Activated CD8-positive, alpha-beta memory T cell treated with anti-CD3 and anti-CD28 coated beads, Interleukin-2, amount 10 ng/mL, durations not matched to agents 7 days and 5 days (primary cell): ENCODE data around the gene PDE9A. TPM values are rescaled to one million over a fixed set of nuclear protein-coding genes. Genes with fewer than 3 reads are reported as not detected.

Experiments used
- ATAC-seq: fragments of 150-1000 bp; cut with Tn5 transposase; one replicate; pipeline ENCODE4 v1.10.0; 2021; ENCODE audit warnings: moderate library complexity
- CTCF ChIA-PET: fragments of 350-600 bp; sonication (Branson Sonifier 250); formaldehyde crosslinking; loops from one replicate; lab custom pipeline; 2021; ENCODE audit warnings: antibody characterized with exemption; lab: Charles Lee
- DNase-seq: peaks from one replicate; pipeline ENCODE4 v3.0.0-alpha.2; 2020
- H3K27ac Mint-ChIP-seq: one replicate; pipeline ENCODE4 v1.8.0; 2021; ENCODE audit warnings: mild to moderate bottlenecking, mixed read lengths
- H3K27me3 Mint-ChIP-seq: one replicate; pipeline ENCODE4 v1.8.0; 2021; ENCODE audit warnings: mixed read lengths
- H3K36me3 Mint-ChIP-seq: one replicate; pipeline ENCODE4 v1.8.0; 2021; ENCODE audit warnings: mild to moderate bottlenecking, mixed read lengths
- H3K4me1 Mint-ChIP-seq: one replicate; pipeline ENCODE4 v1.8.0; 2021; ENCODE audit warnings: mixed read lengths
- H3K4me3 Mint-ChIP-seq: one replicate; pipeline ENCODE4 v1.8.0; 2021; ENCODE audit warnings: mild to moderate bottlenecking, moderate library complexity, mixed read lengths
- H3K9me3 Mint-ChIP-seq: one replicate; pipeline ENCODE4 v1.8.0; 2022; ENCODE audit warnings: low read depth, mixed read lengths
- total RNA-seq, 2 experiments: library from RNA; stranded (reverse); gene quantifications; one replicate each; pipeline ENCODE4 v1.2.3, GENCODE V29; 2021

PDE9A gene
- total RNA-seq, 2 experiments from 2014 or later: 2.0 to 6.8 TPM

- no peak for ATAC-seq
- Mint-ChIP-seq H3K9me3 (no peaks in the 10 kb centered on the region), H3K4me1 (no peaks in the 10 kb centered on the region), H3K27ac (no peak overlapping the region), H3K36me3 (no peaks in the 10 kb centered on the region), H3K27me3 (peaks cover 2% of the 10 kb centered on the region), H3K4me3 (no peak overlapping the region)
- CTCF ChIA-PET: no interaction called here
- no peak for DNase-seq
Measured at GRCh38 chr21:42760361-42760950, 107.0 kb downstream of the PDE9A start.

DNA sequence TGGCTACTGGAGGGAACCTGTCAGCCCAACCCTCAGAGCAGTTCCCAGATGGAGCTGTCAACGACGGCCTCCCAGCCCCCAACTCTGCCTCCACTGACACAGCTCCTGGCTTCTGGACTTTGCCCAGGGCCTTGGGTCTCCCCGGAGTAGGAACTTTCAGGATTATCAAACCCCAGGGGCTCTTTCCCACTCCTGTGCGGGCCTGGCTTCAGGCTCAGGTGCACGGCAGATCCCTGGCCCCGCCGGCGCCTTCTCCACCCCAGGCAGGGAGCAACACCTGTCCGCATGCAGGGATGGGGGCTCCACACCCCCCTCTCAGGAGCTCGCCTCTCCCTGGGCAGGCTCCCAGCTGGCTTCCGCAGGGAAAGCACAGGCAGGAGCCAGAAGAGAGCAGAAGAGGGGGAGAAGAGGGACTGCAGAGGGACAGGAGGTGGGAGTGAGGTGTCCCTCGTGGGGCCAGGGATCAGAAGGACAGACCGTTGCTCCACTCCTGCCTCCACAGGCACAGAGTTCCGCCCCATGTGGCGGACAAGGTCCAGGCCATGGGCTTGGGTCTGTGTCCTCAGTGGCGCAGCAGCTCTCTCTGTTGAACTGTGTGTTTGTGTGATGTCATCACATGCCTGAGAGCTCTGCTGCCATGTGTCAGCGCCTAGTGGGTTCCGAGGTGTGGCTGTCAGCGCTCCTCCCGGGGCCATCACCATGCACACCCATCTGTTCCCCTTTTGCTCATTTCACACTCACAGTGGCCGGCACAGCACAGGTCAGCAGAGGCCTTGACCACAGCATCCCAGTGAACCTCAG, 107.7 kb downstream of the PDE9A start:
- CTCF ChIA-PET: no interaction called here
- H3K27me3 Mint-ChIP-seq: peaks cover 2% of the 10 kb centered on the region
- no peaks in the 10 kb centered on the region for H3K36me3 Mint-ChIP-seq
- no peak overlapping the region for H3K4me3 Mint-ChIP-seq
- ATAC-seq (no peak), DNase-seq (no peak)
- H3K9me3 Mint-ChIP-seq: no peaks in the 10 kb centered on the region
- H3K4me1 Mint-ChIP-seq: no peaks in the 10 kb centered on the region
- no peak overlapping the region for H3K27ac Mint-ChIP-seq

DNA sequence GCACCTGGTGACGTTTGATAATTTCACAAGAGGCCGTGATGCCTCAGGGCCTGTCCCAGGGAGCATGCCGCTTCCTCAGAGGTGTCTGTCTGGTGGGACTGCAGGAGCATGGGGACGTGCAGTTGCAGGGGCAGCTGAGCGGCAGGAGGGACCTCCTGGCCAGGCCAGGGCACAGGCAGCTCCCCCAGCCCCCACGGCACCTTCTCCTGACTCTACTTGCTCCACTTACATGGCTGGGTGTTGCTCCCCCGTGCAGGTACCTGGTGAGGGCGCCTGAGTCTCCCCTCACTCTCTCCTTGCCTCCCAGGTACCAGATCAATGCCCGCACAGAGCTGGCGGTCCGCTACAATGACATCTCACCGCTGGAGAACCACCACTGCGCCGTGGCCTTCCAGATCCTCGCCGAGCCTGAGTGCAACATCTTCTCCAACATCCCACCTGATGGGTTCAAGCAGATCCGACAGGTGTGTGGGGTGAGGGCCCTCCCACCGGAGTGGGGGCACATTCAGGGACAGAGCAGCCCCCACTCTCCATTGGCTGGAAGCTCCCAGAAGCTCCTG, 108.4 kb downstream of the PDE9A start:
- DNase-seq (no peak), ATAC-seq (no peak)
- Mint-ChIP-seq H3K27me3 (peaks cover 2% of the 10 kb centered on the region), H3K27ac (no peak overlapping the region), H3K4me1 (no peaks in the 10 kb centered on the region), H3K36me3 (no peaks in the 10 kb centered on the region), H3K4me3 (no peak overlapping the region), H3K9me3 (no peaks in the 10 kb centered on the region)
- CTCF ChIA-PET: no interaction called here

DNA sequence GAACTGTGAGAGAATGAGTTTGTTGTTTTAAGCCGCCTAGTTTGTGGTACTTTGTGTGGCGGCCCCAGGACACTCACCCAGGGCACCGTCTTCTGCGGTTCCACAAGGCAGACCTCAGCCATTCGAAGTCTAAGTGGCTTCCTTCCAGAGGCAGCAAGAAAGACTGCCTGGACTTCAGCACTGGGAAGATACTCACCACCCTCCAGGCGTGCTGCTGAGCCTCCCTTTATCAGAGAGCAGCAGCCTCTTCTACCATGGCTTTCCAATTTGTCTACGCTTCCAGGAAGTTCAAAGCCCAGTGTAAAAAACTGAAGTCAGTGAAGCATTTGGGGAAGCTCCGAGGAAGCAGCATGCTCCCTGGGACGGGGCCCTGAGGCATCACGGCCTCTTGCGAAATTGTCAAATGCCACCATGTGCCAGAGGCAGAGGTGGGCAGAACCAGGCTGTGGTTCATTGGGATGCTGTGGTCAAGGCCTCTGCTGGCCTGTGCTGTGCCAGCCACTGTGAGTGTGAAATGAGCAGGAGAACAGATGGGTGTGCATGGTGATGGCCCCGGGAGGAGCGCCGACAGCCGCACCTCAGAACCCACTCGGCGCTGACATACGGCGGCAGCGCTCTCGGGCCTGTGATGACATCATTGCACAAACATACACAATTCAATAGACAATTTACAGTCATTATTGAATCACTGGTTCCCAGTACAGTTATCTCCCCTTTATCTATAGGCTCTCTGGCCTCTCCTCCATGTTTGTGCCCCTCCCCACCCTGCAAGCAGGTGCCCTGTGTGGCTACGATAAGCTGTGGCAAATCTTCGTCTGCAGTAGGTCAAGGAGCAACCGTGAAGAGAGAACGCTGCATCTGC, 110.4 kb downstream of the PDE9A start:
- H3K27me3 Mint-ChIP-seq: no peaks in the 10 kb centered on the region
- ATAC-seq (no peak), DNase-seq (no peak)
- H3K27ac Mint-ChIP-seq: no peak overlapping the region
- peaks cover 5% of the 10 kb centered on the region for H3K4me1 Mint-ChIP-seq
- no peak overlapping the region for H3K4me3 Mint-ChIP-seq
- no peaks in the 10 kb centered on the region for H3K9me3 Mint-ChIP-seq
- H3K36me3 Mint-ChIP-seq: no peaks in the 10 kb centered on the region
- CTCF ChIA-PET: no interaction called here

DNA sequence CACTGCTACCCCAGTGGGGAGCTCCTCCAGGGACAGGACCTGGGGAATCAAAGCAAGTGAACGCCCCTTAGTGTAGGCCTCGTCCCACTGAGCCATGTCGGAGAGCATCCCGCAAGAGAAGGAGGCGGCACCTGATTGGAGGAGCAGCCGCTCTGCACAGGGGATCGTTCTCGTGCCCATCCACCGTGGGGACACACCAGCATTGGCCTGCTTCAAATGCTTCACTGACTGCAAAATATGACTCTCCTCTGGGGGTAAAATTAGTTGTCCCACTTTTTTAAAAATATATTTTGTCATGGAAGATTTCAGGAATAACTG, 111.0 kb downstream of the PDE9A start:
- Mint-ChIP-seq H3K4me1 (peaks cover 11% of the 10 kb centered on the region), H3K27me3 (no peaks in the 10 kb centered on the region), H3K9me3 (no peaks in the 10 kb centered on the region), H3K4me3 (no peak overlapping the region), H3K27ac (no peak overlapping the region), H3K36me3 (no peaks in the 10 kb centered on the region)
- ATAC-seq: no peak
- no peak for DNase-seq
- CTCF ChIA-PET: no interaction called here

GRCh38 chr21:42764883-42765282, 111.5 kb downstream of the PDE9A start:
- no peak for DNase-seq
- no peak overlapping the region for H3K4me3 Mint-ChIP-seq
- peaks cover 11% of the 10 kb centered on the region for H3K4me1 Mint-ChIP-seq
- H3K9me3 Mint-ChIP-seq: no peaks in the 10 kb centered on the region
- H3K36me3 Mint-ChIP-seq: no peaks in the 10 kb centered on the region
- H3K27me3 Mint-ChIP-seq: no peaks in the 10 kb centered on the region
- CTCF ChIA-PET: no interaction called here
- ATAC-seq: no peak
- no peak overlapping the region for H3K27ac Mint-ChIP-seq

DNA sequence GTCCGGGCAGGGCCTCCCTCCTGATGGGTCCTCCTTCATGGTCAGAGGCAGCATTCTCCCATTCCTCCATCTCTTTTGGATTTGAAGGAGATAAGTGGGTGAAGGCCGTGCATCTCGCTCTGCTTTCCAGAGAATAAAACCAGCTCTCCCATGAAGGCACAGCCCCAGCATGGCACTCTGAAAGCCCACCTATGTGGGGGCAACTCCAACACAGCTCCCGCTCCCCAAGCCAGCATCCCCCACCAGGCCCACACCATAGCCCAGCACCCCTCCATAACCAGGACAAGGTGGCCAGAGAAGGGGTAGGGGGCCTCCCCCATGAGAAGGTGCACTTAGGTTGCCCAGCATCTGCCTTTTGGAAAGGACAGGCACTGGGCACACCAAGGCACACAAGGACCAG, 112.2 kb downstream of the PDE9A start:
- CTCF ChIA-PET: no interaction called here
- H3K4me3 Mint-ChIP-seq: no peak overlapping the region
- no peaks in the 10 kb centered on the region for H3K27me3 Mint-ChIP-seq
- no peaks in the 10 kb centered on the region for H3K9me3 Mint-ChIP-seq
- peaks cover 11% of the 10 kb centered on the region for H3K4me1 Mint-ChIP-seq
- no peak for DNase-seq
- no peaks in the 10 kb centered on the region for H3K36me3 Mint-ChIP-seq
- no peak for ATAC-seq
- no peak overlapping the region for H3K27ac Mint-ChIP-seq

DNA sequence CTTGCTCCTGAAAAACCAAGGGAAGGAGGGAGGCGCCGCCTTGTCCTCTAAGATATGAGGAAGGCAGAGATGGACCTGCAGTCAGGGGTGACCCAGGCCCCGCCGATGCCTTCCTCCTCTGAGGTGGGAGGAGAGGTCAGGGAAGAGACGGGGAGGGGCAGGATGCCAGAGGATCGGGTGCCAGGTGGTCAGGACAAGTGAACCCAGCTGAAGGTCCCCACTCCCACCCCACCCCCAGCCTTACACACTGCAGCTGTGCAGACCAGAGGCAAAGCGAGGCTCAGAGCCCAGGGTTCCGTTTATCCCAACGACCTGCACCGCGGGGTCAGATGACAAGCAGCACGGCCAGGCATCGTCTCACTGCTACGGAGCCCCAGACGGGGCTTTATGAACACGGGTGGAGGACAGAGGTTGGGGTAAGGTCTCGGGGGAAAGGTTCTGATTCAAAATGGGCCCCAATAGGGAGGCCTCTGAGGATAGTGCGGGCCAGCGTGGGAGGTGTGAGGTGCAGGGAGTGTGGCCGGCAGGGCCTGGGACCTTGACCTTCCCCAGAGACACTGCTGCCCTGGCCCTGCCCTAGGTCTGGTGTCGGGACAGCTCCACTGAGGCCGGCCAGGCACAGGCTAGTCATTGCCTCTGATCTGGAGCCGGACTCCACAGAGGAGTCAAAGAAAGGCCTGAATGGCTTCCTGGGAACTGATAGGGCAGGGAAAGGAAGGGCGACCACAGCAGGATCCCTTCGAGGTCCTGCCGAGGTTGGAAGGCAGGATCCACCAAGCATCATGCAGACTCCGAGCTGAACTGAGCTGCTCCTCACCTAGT, 113.5 kb downstream of the PDE9A start:
- no peak overlapping the region for H3K4me3 Mint-ChIP-seq
- CTCF ChIA-PET: no interaction called here
- H3K9me3 Mint-ChIP-seq: no peaks in the 10 kb centered on the region
- ATAC-seq (no peak), DNase-seq (no peak)
- no peaks in the 10 kb centered on the region for H3K36me3 Mint-ChIP-seq
- no peak overlapping the region for H3K27ac Mint-ChIP-seq
- H3K27me3 Mint-ChIP-seq: no peaks in the 10 kb centered on the region
- H3K4me1 Mint-ChIP-seq: peaks cover 11% of the 10 kb centered on the region

DNA sequence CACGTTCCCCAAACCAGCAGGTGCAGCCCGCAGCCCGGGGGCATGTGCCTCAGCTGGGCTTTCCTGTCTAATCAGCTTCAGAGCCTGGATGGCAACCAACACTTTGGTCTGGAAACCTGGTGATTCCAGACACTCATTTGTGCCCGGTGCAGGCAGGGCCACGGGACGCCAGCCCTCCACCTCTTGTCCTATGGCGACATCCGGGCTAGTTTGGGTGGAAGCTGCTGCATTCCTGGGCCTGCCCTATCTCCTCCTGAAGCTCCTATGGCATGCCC, 114.1 kb downstream of the PDE9A start:
- CTCF ChIA-PET: no interaction called here
- Mint-ChIP-seq H3K9me3 (no peaks in the 10 kb centered on the region), H3K4me1 (peaks cover 11% of the 10 kb centered on the region), H3K27ac (no peak overlapping the region), H3K36me3 (no peaks in the 10 kb centered on the region), H3K27me3 (no peaks in the 10 kb centered on the region), H3K4me3 (no peak overlapping the region)
- no peak for ATAC-seq
- no peak for DNase-seq

DNA sequence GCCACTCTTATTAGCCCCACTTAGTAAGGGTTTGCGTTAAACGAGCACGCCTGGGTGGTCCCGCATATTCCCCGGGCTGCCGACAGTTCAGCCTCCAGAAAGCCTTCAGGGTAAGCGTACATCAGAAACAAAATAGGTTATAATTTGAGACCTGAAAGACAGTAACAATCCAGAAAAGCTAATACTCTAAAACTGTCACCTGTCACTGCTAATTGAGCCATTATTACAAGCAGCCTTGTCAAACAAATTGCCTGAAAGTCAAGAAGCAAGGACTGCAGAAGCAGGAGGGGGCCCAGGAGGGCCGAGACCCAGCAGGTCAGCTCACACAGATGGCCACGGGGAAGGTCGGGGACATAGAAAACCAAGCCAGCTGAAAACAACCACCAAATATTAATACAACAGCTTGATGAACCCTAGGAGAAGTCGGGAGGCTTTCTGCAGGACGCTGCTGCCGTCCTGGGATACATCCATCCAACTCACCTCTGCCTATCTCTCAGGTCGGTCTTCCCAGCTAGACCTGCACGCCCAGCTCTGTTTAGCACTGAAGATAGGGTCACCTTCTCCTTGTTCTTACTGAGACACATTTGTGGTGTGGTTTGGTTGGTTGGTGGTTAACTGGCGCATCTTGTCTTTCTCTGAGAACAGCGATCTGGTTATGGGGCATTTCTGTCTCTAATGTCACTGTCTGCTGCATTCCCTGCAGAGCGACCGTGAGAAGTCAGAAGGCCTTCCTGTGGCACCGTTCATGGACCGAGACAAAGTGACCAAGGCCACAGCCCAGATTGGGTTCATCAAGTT, 115.1 kb downstream of the PDE9A start:
- H3K36me3 Mint-ChIP-seq: no peaks in the 10 kb centered on the region
- no peaks in the 10 kb centered on the region for H3K9me3 Mint-ChIP-seq
- H3K4me1 Mint-ChIP-seq: peaks cover 11% of the 10 kb centered on the region
- H3K27ac Mint-ChIP-seq: no peak overlapping the region
- no peak for ATAC-seq
- no peaks in the 10 kb centered on the region for H3K27me3 Mint-ChIP-seq
- peak; percentile 61 for DNase-seq
- no peak overlapping the region for H3K4me3 Mint-ChIP-seq
- CTCF ChIA-PET: no interaction called here

GRCh38 chr21:42769183-42769819, 115.9 kb downstream of the PDE9A start:
- Mint-ChIP-seq H3K9me3 (no peaks in the 10 kb centered on the region), H3K36me3 (no peaks in the 10 kb centered on the region), H3K4me1 (peaks cover 11% of the 10 kb centered on the region), H3K27ac (no peak overlapping the region), H3K27me3 (peaks cover 2% of the 10 kb centered on the region), H3K4me3 (no peak overlapping the region)
- DNase-seq (no peak), ATAC-seq (no peak)
- CTCF ChIA-PET: no interaction called here
